C4-2B (cell line): Measurements from ENCODE around the gene LAMA2.

ENCODE experiments used
- CTCF ChIP-seq: fragments of 450-650 bp; conservative IDR thresholded peaks from 2 replicates; pipeline ENCODE4 v1.5.1; 2017; ENCODE audit warnings: mild to moderate bottlenecking
- ZFX ChIP-seq: fragments of 450-650 bp; IDR thresholded peaks from 2 replicates; pipeline ENCODE4 v1.6.1; 2017

- TF ChIP-seq CTCF: no peak
- TF ChIP-seq ZFX: no peak
These were observed 640.9 kb downstream of the LAMA2 start for GRCh38 chr6:129523816-129524215.
